Liver (tissue), 3 donors: ENCODE data around the gene PRKCD.

Source experiments
- EGR1 ChIP-seq, 2 donors: IDR thresholded peaks; 2 replicates each; pipeline ENCODE4 v1.6.1; 2016 to 2018; ENCODE audit warnings: antibody characterized with exemption in 2 of 2, low read depth in 2 of 2
- FOXA1 ChIP-seq: IDR thresholded peaks from 2 replicates; pipeline ENCODE4 v1.6.1; 2016; ENCODE audit warnings: antibody characterized with exemption
- GABPA ChIP-seq, 2 donors: IDR thresholded peaks in 1 of 2; conservative IDR thresholded peaks in 1 of 2; 2 replicates each; pipeline ENCODE4 v1.6.1; 2016; ENCODE audit warnings: antibody characterized with exemption in 2 of 2, mild to moderate bottlenecking in 1 of 2, moderate library complexity in 1 of 2
- JUND ChIP-seq, 2 donors: IDR thresholded peaks; 2 replicates each; pipeline ENCODE4 v1.6.1; 2016; ENCODE audit warnings: antibody characterized with exemption in 2 of 2
- NR2F2 ChIP-seq: IDR thresholded peaks from 2 replicates; pipeline ENCODE4 v1.6.1; 2016; ENCODE audit warnings: antibody characterized with exemption
- RAD21 ChIP-seq, 2 donors: IDR thresholded peaks; 2 replicates each; pipeline ENCODE4 v1.6.1; 2016; ENCODE audit warnings: antibody characterized with exemption in 2 of 2, mild to moderate bottlenecking in 2 of 2
- REST ChIP-seq: IDR thresholded peaks from 2 replicates; pipeline ENCODE4 v1.6.1; 2016; ENCODE audit warnings: antibody characterized with exemption, mild to moderate bottlenecking
- RXRA ChIP-seq, 2 donors: IDR thresholded peaks; 2 replicates each; pipeline ENCODE4 v1.6.1; 2017 to 2018; ENCODE audit warnings: antibody characterized with exemption in 2 of 2, mild to moderate bottlenecking in 1 of 2
- TAF1 ChIP-seq: conservative IDR thresholded peaks from 2 replicates; pipeline ENCODE4 v1.6.1; 2016; ENCODE audit warnings: antibody characterized with exemption, mild to moderate bottlenecking
- YY1 ChIP-seq: IDR thresholded peaks from 2 replicates; pipeline ENCODE4 v1.6.1; 2016; ENCODE audit warnings: antibody characterized with exemption, mild to moderate bottlenecking
- ZBTB33 ChIP-seq: IDR thresholded peaks from 2 replicates; pipeline ENCODE4 v1.6.1; 2016; ENCODE audit warnings: antibody characterized with exemption
- TF ChIP-seq, protein P1 (sequence below): fragments of 150-350 bp; IDR thresholded peaks from 2 replicates; pipeline ENCODE4 v1.5.1; 2017; ENCODE audit warnings: improper control_type of control experiment, low read depth, low read length; ENCODE audit not compliant: missing input control
- TF ChIP-seq, protein P2 (sequence below): IDR thresholded peaks from 2 replicates; pipeline ENCODE4 v1.6.1; 2016; ENCODE audit warnings: antibody characterized with exemption
- donor health status: healthy.
- donor health status: healthy.

DNA sequence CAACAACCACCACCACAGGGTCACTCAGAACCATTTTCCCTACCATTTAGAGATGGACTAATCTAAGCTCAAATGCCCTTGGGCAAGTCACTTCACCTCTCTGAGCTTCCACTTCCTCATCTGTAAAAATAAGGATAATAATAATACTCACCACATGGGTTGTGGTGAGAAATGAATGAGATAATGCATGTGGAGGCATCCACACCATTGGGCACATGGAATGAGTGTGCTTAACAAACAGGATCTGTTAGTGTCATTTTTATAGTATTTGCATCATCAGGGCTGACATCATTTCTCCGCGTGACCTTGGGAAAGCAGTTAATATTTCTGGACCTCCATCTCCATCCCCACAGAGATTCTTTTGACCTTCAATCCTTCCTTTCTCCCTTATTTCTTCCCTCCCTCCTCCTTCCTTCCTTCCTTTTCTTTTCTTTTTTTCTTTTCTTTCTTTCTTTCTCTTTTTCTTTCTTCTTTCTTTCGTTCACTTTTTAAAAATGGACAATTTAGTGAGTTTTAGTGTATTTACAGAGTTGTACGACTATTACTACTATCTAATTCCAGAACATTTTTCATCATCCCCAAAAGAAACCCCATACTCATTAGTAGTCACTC is 23.1 kb upstream of the PRKCD start:
- TF ChIP-seq, protein P1, sequence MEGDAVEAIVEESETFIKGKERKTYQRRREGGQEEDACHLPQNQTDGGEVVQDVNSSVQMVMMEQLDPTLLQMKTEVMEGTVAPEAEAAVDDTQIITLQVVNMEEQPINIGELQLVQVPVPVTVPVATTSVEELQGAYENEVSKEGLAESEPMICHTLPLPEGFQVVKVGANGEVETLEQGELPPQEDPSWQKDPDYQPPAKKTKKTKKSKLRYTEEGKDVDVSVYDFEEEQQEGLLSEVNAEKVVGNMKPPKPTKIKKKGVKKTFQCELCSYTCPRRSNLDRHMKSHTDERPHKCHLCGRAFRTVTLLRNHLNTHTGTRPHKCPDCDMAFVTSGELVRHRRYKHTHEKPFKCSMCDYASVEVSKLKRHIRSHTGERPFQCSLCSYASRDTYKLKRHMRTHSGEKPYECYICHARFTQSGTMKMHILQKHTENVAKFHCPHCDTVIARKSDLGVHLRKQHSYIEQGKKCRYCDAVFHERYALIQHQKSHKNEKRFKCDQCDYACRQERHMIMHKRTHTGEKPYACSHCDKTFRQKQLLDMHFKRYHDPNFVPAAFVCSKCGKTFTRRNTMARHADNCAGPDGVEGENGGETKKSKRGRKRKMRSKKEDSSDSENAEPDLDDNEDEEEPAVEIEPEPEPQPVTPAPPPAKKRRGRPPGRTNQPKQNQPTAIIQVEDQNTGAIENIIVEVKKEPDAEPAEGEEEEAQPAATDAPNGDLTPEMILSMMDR, result no peak
- TF ChIP-seq TAF1, result no peak
- TF ChIP-seq YY1, result no peak
- TF ChIP-seq EGR1 (IDR thresholded peaks at IDR 0.05; ENCODE audit: low read depth in 2 of 2), result no peak
- no peak for TF ChIP-seq RAD21 (IDR thresholded peaks at IDR 0.05)
- TF ChIP-seq, protein P2, sequence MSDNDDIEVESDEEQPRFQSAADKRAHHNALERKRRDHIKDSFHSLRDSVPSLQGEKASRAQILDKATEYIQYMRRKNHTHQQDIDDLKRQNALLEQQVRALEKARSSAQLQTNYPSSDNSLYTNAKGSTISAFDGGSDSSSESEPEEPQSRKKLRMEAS, result no peak
- no peak for TF ChIP-seq FOXA1
- TF ChIP-seq JUND (IDR thresholded peaks at IDR 0.05), result no peak
- no peak for TF ChIP-seq NR2F2
- TF ChIP-seq REST, result no peak
- TF ChIP-seq GABPA (IDR thresholded peaks at IDR 0.05 in 1 of 2, conservative IDR thresholded peaks at IDR 0.05 in 1 of 2), result no peak
- TF ChIP-seq RXRA (IDR thresholded peaks at IDR 0.05), result no peak
- no peak for TF ChIP-seq ZBTB33
